GM18861 (cell line): ENCODE data around the gene FAM47E.

Experiments
- ATAC-seq: cut with Tn5 transposase; IDR thresholded peaks from one replicate; pipeline ENCODE4 v1.9.1; 2021; ENCODE audit not compliant: unreplicated experiment

FAM47E gene

DNA sequence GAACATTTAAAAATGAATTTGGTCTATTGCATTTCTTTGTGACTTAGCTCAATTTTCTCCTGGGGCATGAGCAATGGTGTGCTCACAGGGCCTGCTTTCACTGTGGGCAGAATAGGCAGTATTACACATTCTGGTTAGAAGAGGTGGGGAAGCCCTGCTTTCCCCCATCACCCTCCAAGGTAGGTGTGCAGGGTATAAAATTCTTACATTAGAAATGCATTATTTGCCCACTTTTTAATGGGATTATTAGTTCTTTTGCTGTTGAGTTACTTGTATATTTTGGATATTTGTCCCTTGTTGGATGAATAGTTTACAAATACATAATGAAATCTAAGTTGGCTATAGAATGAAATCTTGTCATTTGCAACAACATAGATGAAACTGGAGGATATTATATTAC lies 46.7 kb downstream of the FAM47E start:
- no peak for ATAC-seq

DNA sequence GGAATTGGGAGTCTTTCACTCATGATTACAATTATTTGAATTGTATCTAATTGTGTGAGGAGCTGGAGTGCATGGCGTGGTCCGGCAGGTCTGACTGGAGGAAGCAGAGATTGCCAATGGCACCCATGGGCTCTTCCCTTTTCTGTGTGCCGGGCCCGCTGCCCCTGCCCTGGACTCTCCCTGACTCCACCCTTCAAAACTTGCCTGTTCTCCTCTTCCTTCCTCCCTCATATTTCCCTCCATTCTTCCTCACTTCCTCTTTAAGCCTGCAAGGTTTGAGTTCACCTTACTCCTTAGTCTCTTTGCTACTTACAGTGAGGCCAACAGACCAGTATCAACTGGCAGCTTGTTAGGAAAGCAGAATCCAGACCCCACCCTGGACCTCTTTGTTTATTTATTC lies 48.5 kb downstream of the FAM47E start:
- no peak for ATAC-seq

DNA sequence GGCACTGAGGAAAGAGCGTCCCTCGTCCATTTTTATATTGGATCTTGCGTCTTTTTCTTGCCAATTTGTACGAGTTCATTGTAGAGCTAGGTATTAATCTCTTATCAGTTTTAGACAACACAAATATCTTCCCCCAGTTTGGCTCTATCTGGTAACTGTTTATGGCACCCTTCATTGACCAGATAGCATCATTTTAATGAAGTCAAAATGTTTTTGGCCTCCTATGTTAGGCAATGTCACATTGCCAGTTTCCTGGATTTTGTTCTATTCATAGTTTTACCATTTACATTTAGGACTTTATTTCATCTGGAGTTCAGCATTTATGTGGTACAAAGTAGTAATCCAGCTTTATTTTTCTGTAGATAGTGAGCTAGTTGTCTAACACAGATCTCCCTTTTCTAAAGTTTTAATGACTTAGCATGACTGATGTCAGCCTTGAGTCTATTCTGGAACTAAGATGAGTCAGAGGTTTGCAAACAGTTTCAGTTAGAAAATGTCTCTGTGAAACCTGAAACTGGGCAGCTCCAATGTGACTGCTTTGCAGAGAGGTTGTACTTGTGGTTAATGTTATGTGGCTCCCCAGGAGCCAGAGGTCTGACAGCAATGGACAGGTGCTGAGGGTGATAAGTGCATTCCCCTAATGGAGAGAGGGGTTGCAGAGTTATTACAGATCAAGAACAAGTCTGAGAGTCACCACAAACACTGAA lies 49.7 kb downstream of the FAM47E start:
- ATAC-seq: peak; percentile 99

DNA sequence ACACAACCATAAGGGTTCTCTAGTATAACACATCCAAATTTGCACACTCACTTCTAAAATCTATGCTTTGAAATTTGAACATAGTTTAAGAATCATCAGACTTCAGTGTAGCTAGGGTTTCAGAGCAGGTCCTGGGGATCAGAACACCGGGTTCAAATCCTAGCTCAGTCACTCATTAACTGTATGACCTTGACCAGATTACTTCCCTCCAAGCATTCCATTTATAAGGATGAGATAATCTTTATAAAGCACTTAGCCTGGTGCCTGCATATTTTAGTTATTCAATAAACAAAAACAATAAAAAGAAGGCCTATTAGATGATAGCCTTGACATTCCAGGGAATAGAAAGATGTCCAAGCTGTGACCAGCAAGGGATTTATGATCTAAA lies 50.2 kb downstream of the FAM47E start:
- ATAC-seq: no peak

DNA sequence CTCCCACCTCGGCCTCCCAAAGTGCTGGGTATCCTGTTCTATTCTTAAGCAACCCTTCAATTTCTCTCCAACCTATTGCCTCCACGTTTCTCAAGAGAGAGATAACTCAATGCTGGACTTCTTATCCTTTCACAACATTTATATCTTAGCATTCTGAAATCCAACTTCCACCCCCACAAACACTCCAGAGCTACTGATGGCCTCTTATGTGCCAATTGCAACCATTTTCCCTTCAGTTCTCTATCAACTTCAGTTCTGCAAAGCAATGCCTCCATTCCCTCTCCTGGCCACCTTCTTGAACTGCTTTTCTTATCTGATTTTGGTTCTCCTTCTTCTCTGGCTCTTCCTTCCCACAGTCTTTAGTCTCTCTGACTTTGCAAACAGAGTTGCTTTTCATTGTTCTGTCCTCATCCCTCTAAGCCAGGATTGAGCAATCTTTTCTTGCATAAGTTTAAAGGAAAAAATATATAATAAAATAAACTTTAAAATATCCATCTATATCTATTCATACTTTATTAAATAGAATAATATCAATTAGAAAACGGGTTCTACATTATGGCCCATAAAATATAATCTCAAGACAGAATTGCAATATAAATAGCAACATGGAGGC lies 51.4 kb downstream of the FAM47E start:
- no peak for ATAC-seq

DNA sequence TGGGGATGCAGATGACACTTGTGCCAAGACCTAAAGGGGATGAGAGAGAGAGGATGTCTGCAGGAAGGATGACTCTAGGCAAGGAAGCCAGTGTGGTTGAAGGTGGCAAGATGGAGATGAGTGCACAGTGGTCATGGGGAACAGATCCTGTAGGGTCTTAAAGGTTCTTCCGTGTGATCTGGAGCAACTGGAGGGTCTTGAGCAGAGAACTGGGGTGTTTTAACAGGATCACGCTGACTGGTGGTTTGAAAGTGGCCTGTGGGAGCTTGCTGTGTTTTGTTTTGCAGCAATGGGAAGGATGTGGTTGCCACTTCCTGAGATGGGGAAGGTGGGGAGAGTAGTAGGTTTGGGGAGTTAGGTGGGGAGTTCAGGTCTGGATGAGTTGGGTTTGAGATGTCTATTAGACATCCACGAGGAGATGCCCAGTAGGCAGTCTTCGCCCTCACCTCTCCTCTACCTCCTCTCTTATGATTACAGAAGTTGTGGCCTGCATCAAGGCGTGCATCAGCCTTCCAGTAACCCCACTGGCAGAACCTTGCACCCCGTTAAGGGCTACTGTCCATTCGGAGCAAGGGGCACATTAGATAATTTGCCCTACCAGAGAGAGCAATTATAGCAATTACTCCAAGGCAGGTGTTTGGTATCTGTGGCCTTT lies 53.6 kb downstream of the FAM47E start:
- no peak for ATAC-seq

DNA sequence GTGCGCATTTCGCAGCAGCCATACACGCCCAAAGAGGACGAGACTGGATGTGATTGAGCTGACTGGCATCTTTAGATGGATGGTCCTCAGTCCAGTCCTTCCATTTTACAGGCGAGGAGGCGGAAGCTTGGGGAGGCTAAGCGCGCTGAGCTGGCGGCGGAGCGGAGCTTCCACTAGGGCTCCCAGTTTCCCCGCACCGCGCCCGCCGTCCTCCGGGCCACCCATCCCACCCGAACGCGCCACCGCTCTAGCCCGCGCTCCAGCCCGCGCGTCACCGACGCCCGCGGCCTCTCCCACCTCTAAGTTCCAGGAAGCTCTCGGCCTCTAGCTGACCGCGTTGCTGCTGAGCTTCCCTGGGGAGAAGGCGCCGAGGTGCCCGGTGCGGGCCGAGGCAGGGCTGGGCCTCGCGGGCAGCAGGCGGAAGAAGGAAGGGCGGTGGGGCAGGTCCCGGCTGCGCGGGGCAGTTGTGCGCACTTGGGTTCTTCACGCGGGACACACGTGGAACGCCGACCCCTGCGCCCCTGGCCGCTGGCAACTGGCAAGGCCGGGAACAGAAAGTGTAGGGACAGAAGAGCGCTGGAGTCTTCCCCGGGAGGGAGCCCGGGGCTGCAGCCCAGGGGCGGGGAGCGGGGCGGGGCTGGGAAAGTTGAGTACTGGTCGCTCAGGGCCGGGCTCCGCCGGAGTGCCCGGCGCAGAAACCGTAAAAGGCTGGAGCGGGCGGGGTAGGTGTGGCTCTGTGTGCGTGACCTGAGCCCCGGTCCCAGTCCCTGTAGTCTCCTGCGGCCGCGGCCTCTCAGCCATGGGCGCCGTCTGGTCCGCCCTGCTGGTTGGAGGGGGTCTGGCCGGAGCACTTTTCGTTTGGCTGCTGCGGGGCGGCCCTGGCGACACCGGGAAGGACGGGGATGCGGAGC lies 54.7 kb downstream of the FAM47E start, which contains the start of gene STBD1:
Gene STBD1 (plus strand): TSS at position 763 of the 911 bp plus-strand sequence. CDS start 37 bp downstream, at position 800.
- no peak for ATAC-seq

DNA sequence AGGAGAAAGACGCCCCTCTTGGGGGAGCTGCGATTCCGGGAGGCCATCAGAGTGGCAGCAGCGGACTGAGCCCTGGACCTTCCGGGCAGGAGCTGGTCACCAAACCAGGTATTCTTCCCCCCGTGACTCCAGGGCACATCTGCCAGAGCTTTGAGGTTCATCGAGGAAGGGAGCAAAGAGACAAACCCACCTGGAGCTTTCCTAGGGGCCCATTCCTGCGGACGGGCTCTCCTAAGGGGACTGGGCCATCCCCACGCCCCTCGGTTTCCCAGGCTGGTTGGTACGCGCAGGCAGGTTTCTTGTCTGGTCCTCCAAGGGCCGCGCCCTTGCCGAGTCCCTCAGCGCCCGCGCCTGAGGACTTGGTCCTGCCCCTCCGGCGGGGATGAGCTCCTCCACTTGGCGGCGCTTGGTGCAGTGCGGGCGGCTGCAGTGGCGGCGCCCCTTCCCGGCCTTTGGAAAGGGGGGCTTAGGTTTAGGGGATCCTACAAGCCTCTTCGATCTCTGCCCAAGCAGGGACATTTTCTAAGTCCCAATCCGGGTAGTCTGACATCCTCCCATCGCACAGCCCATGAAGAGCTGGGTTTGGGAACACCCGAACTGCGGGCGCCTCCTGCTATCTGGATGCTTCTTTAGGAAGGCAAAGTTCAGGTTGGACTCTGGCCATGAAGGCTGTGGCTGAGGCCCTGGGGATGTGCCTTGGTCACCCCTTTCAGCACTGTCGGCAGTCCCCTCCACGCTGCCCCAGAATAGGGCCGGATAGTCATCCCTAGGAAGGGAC lies 55.5 kb downstream of the FAM47E start:
- no peak for ATAC-seq

DNA sequence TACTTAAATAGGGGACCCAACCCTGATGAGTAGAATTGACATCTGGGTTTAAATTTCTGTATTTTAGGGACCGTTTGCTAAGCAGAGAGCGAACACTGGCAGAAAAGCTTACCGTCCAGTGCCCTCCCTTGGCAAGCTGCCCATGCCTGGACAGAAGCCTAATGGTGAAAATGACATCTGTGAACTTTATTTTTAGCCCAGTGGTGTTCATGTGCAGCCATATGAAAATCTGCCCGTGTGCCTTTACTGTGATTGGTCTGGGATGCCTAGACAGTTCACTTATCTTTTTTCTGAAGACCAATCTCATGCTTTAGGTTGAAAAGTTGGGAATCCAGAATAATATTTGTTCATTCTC lies 56.1 kb downstream of the FAM47E start:
- no peak for ATAC-seq

DNA sequence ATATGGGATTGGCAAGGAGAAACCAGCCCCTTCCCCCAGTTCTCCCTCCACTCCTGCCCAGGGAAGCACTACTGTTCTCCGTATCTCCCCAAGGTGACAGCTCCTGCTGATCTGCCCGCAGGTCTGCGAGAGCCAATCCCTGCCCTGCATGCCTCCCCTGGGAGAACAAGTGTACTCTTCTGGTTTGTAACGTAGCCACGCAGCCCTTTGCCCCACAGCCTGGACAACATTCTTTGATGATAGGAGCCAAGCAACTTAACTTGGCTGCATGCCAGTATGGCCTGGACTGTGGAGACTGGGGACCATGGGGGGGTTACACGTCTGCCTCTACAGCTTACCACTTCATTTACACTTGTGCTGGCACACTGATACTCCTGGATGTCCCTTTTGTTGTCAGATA lies 57.0 kb downstream of the FAM47E start:
- ATAC-seq: no peak

DNA sequence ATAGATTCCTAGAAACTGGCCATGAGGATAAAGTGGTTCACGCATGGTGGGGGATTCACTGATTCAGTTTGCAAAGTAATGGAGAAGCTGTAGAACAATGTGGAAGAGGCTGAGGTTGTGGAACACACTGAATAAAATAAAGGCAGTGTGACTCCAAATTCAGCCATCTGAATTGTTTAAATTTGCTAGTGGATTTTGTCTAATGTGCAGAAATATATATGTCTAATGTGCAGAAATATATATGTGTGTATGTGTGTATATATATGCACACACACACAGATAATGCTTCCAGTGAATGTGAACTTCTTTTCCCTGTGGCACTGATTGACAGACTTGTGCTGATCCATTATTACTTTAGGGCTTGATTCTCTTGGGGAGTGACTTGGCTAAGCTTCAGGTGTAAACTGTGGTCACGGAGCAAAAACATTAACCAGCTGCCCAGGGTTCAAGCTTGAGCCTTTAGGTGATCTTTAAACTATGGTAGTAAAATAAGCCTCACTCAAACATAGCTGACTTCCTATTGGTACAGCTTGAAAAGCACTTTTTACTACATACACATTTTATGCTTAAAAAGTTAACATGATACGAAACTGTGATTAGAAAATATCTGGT lies 58.5 kb downstream of the FAM47E start:
- no peak for ATAC-seq

DNA sequence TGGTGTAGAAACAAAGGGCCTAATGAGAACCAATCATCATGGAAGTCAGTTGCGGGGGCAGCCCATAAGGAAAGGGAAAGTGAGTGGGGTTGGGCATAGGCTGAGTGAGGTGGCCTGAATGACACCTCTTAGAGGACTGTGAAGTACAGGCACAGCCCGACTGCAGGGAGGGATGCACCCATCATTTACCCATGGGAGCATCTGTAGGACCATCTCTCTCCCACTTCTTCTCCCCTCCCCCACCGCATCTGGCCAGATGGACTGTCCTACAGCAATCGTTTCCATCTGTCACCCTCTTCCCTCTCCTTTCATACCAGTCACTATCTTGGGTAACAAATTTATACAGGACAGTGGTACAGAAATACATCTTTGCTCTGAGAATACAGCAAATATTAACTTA lies 59.2 kb downstream of the FAM47E start:
- no peak for ATAC-seq

DNA sequence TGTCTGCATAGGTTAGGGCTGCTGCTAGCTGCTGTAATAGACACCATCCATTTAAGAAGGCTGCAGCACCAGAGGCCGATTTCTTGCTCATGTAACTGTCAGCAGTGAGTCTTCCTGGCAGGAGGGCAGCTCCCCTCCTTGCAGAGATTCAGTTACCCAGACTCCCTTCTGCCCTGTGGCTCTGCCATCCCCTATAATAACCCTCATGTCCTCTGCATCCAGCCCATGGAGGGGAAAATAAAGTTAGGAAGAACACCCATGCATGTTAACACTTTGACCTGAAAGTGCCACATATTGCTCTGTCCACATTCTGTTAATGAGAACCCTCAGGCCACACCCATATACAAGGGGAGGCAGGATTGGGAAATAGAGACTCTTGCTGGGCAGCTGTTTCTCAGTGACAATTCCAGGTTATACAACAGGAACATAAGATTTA lies 60.4 kb downstream of the FAM47E start:
- ATAC-seq: no peak

DNA sequence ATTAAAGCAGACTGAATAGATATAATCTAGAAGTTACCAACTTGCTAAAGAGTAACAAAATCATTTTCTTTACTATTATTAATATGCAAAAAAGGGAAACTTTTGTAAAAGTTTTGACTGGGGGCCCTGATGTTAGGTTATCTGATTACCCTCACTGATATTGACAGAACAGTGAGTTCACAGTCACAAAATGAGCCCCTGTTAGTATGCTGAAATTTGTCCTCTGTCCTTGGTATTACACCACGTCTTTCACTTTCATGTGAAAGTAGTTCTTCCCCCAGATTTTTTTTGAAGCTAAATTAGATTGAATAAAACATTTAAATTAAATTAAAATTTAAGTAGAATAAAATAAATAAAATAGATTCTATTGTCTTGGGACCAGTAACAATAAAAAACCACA lies 60.9 kb downstream of the FAM47E start:
- ATAC-seq: no peak

DNA sequence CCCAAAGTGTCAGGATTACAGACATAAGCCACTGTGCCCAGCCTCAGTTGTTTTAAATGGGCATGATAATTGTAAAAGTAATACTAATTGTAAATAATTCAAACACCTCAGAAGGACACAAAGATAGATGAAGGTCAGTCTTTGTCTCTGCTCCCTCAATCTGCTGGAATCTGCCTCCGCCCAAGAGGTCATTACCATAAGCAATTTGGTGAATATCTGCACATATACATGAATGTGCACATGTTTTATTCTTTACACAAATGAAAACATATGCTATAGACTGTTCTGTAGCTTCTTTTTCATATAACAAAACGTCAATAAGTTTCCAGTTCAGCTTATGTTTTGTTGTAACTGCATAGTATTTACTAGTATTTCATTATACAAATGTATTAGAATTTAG lies 62.0 kb downstream of the FAM47E start:
- no peak for ATAC-seq

DNA sequence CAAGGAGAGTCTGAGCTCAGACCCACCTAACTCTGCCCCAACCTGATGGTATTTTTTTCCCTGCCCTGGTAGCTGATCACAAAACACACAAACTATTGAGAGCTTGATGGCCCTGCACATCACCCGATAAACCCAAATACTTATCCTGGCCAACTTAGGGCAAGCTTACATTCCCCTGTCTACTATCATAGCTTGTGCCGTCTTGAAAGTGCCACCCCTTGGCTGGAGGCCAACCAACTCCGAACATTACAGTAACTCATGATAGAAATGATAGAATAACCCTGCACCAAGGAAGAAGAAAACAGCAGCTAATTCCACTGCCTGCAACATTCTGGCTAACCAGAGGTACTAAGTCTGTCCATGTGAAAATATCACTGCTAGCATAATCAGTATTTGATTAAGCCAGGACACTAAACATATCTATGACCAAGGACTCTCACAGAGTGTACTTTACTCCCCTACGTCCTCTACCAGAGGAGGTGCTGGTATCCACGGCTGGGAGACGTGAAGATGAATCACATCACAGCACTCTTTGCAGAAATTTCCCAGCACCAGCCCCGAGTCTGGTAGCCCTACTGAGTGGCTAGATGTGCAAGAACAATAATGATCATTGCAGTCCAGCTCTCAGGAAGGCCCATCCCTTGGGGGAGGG lies 63.9 kb downstream of the FAM47E start:
- no peak for ATAC-seq

DNA sequence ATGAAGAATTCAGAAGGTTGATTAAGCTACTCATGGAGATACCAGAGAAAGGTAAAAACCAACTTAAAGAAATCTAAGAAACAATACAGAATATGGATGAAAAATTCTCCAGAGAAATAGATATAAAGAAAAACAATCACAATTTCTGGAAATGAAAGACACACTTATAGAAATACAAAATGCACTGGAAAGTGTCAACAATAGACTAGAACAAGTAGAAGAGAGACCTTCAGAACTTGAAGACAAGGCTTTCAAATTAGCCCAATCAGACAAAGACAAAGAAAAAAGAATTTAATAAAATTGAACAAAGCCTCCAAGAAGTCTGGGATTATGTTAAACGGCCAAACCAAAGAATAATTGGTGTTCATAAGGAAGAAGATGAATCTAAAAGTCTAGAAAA lies 64.6 kb downstream of the FAM47E start:
- ATAC-seq: no peak

DNA sequence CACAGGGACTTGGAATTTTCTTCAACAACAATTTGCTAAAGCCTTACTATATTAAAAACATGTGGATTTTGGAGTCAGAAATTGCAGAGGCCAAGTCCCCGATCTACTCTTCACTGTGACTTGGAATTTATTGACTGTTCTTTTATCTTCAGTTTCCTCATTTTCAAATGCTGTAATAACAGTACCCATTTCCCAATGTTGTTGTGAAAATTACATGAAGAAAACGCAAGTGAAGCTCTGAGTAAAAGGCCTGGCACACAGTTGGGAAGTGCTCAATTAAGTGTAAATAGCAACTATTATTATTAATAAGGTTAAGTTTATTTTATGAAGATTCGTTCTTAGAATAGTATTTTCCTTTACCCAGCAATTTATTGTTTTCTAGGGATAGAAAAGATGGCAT lies 70.7 kb downstream of the FAM47E start:
- no peak for ATAC-seq

DNA sequence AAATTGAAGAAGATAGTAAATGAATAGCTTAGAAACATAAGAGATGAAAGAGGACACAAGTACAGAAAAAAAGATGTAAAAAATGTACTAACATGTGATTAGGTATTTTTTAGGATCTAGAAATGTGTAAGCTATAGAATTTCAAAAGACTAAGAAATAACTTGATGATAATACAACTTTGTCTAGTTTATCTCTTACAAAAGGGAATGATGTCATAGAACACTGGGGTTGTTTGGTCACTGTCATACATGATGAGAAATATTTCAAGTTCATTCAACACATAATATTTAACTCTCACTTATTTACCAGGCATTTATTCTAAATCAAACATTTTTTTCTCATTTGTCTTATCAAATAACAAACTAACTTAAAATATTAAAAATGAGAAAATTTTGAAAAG lies 73.6 kb downstream of the FAM47E start:
- ATAC-seq: no peak

DNA sequence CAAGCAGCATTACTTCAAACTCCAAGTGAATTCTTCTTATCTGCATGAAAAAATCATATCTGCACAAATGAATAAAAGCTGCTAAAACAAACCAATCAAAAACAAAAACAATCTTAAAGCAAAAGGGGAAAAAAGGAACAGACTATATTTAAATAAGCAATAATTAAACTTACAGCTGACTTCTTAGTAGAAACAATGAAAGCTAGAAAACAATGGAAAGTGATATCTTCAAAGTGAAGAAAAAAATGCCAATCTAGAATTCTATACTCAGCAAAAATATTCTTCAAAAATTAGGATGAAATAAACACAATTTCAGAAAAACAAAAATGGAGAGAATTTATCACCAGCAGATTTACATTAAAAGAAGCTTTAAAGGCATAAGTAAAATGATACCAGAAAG lies 75.0 kb downstream of the FAM47E start:
- no peak for ATAC-seq
